Measurements from ENCODE around the gene ZNHIT2. TPM values are rescaled to one million over a fixed set of nuclear protein-coding genes. Genes with fewer than 3 reads are reported as not detected.
A peak's percentile ranks its signal among the peaks of the same experiment; 100 is the strongest.

ZNHIT2 gene
- total RNA-seq, 1 donor from 2014 or later, result 8.1 TPM

DNA sequence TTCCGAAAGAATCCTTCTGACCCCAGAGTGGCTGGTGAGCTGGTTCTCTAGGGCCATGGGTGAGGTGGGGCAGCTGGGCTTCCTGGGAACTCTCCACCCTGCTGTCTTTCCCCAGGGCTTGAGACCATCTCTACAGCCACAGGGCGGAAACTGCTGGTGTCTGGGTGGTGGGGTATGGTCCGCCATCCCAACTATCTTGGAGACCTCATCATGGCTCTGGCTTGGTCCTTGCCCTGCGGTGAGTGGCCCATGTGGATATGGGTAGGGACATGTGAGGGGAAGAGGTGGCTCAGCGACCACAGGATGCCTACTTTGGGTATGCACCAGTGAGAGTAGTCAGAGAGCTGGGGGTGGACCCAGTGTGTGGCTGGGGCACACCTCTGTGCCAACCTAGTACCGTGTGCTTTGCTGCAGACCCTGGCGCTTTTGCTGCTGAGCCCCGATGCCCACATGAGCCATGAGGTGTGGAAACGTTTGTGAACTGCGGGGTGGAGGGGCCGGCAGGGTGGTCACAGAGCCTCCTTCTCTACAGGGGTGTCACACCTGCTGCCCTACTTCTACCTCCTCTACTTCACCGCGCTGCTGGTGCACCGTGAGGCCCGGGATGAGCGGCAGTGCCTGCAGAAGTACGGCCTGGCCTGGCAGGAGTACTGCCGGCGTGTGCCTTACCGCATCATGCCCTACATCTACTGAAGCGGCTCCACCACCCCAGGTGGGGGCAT is 2.0 kb downstream of the ZNHIT2 start:
- no peaks in the 10 kb centered on the region for H3K27me3 Mint-ChIP-seq (ENCODE audit: low read depth, unreplicated experiment)
- no peak overlapping the region for H3K27ac ChIP-seq (ENCODE audit: low read depth, low read length)
- H3K4me1 Mint-ChIP-seq (ENCODE audit: low read depth, unreplicated experiment), result peaks cover 6% of the 10 kb centered on the region
- TF ChIP-seq, protein P1, sequence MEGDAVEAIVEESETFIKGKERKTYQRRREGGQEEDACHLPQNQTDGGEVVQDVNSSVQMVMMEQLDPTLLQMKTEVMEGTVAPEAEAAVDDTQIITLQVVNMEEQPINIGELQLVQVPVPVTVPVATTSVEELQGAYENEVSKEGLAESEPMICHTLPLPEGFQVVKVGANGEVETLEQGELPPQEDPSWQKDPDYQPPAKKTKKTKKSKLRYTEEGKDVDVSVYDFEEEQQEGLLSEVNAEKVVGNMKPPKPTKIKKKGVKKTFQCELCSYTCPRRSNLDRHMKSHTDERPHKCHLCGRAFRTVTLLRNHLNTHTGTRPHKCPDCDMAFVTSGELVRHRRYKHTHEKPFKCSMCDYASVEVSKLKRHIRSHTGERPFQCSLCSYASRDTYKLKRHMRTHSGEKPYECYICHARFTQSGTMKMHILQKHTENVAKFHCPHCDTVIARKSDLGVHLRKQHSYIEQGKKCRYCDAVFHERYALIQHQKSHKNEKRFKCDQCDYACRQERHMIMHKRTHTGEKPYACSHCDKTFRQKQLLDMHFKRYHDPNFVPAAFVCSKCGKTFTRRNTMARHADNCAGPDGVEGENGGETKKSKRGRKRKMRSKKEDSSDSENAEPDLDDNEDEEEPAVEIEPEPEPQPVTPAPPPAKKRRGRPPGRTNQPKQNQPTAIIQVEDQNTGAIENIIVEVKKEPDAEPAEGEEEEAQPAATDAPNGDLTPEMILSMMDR (IDR thresholded peaks at IDR 0.05; ENCODE audit: insufficient read depth, low read depth, low read length), result no peak
- TF ChIP-seq EZH2 (IDR thresholded peaks at IDR 0.05; ENCODE audit: insufficient read depth, low read length), result no peak
- no peaks in the 10 kb centered on the region for H3K27me3 ChIP-seq (ENCODE audit: insufficient read depth, low read length)
- H3K4me1 ChIP-seq (ENCODE audit: insufficient read depth, low read length), result peaks cover 34% of the 10 kb centered on the region
- H3K9me3 Mint-ChIP-seq (ENCODE audit: unreplicated experiment), result no peaks in the 10 kb centered on the region
- peak overlapping the region; percentile 86 for H3K4me3 Mint-ChIP-seq (ENCODE audit: unreplicated experiment)
- no peak overlapping the region for H3K27ac Mint-ChIP-seq (ENCODE audit: unreplicated experiment)
- DNase-seq (ENCODE audit: low read depth) (no peak), FAIRE-seq (no peak)
- H3K36me3 ChIP-seq (ENCODE audit: insufficient read depth, low read length), result peaks cover 9% of the 10 kb centered on the region
- H3K4me2 ChIP-seq (ENCODE audit: low read length), result peak overlapping the region; percentile 91
- H3K79me2 ChIP-seq (ENCODE audit: insufficient read depth, low read length), result peaks cover 33% of the 10 kb centered on the region
- no peak overlapping the region for H2AFZ ChIP-seq (ENCODE audit: low read depth, low read length)
- peaks cover 25% of the 10 kb centered on the region for H4K20me1 ChIP-seq (ENCODE audit: insufficient read depth, low read length)
- H3K36me3 Mint-ChIP-seq (ENCODE audit: low read depth, unreplicated experiment), result peaks cover 9% of the 10 kb centered on the region
- no peak overlapping the region for H3K4me3 ChIP-seq (ENCODE audit: insufficient read depth, low read depth, low read length)
- H3K9ac ChIP-seq (ENCODE audit: low read length), result no peak overlapping the region
- H3K9me3 ChIP-seq (ENCODE audit: insufficient read depth, low read depth, low read length), result no peaks in the 10 kb centered on the region

DNA sequence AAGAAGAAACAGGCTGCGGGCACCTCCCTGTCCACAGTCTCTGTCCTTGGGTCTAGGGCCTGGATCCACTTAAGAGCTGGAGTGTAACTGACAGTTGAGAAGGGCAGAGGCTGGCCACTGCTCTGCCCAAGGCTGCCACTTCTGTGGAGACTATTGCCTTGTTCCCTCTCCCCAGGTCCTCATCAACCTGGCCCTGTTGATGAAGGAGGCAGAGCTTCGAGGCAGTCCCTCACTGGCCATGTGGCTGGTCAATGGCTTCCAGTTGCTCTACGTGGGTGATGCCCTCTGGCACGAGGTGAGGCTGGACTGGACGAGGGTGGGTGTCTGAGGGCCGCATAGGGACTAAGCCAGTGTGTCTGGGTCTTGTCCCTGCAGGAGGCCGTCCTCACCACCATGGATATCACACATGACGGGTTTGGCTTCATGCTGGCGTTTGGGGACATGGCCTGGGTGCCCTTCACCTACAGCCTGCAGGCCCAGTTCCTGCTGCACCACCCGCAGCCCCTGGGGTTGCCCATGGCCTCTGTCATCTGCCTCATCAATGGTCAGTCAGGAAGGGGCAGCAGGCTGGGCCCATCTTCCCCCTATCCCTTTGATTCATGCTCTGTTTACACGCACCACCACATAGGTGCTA is 2.8 kb downstream of the ZNHIT2 start:
- peaks cover 27% of the 10 kb centered on the region for H4K20me1 ChIP-seq (ENCODE audit: insufficient read depth, low read length)

More for the DNA sequence above, 2.8 kb downstream of the ZNHIT2 start:
- Mint-ChIP-seq H3K9me3 (ENCODE audit: unreplicated experiment) (no peaks in the 10 kb centered on the region), H3K36me3 (ENCODE audit: low read depth, unreplicated experiment) (peaks cover 9% of the 10 kb centered on the region), H3K4me3 (ENCODE audit: unreplicated experiment) (peak overlapping the region; percentile 34), H3K4me1 (ENCODE audit: low read depth, unreplicated experiment) (peaks cover 6% of the 10 kb centered on the region), H3K27ac (ENCODE audit: unreplicated experiment) (no peak overlapping the region), H3K27me3 (ENCODE audit: low read depth, unreplicated experiment) (no peaks in the 10 kb centered on the region)
- peaks cover 2% of the 10 kb centered on the region for H3K36me3 ChIP-seq (ENCODE audit: insufficient read depth, low read length)
- DNase-seq (ENCODE audit: low read depth) (no peak), FAIRE-seq (no peak)
- H3K9me3 ChIP-seq (ENCODE audit: insufficient read depth, low read depth, low read length), result no peaks in the 10 kb centered on the region
- no peak overlapping the region for H3K27ac ChIP-seq (ENCODE audit: low read depth, low read length)
- no peak for TF ChIP-seq EZH2 (IDR thresholded peaks at IDR 0.05; ENCODE audit: insufficient read depth, low read length)
- TF ChIP-seq, protein P1 (IDR thresholded peaks at IDR 0.05; ENCODE audit: insufficient read depth, low read depth, low read length), result no peak
- H3K4me1 ChIP-seq (ENCODE audit: insufficient read depth, low read length), result peaks cover 34% of the 10 kb centered on the region
- H3K9ac ChIP-seq (ENCODE audit: low read length), result no peak overlapping the region
- H3K4me3 ChIP-seq (ENCODE audit: insufficient read depth, low read depth, low read length), result no peak overlapping the region
- no peak overlapping the region for H2AFZ ChIP-seq (ENCODE audit: low read depth, low read length)
- H3K4me2 ChIP-seq (ENCODE audit: low read length), result no peak overlapping the region
- H3K79me2 ChIP-seq (ENCODE audit: insufficient read depth, low read length), result peaks cover 25% of the 10 kb centered on the region
- H3K27me3 ChIP-seq (ENCODE audit: insufficient read depth, low read length), result no peaks in the 10 kb centered on the region

All from astrocyte (in vitro differentiated cells and primary cell).